Calu3 (cell line): ENCODE results near the gene HTR3B. TPM values are rescaled to one million over a fixed set of nuclear protein-coding genes. Genes with fewer than 3 reads are reported as not detected.

Source experiments
- total RNA-seq: library from RNA; stranded (reverse); gene quantifications from 2 replicates; pipeline ENCODE4 v1.2.3, GENCODE V29; 2022

Gene HTR3B
- total RNA-seq, 1 experiment from 2014 or later, result not detected

Other genes starting within 250 kb of the HTR3B start
- gene TMPRSS5, start 198.5 kb upstream of the HTR3B start, total RNA-seq, result 7.4 and 9.6 TPM in 2 replicates
- gene ZW10, start 131.1 kb upstream of the HTR3B start, total RNA-seq, result 15.3 and 15.9 TPM in 2 replicates
- gene CLDN25, start 125.0 kb upstream of the HTR3B start, total RNA-seq, result not detected in 2 replicates
- 20.0 and 22.8 TPM in 2 replicates for gene USP28, start 29.2 kb upstream of the HTR3B start, total RNA-seq
- 0.42 TPM in 1 of 2 replicates, not detected in the other for gene HTR3A, start 70.3 kb downstream of the HTR3B start, total RNA-seq
- gene ZBTB16, start 154.9 kb downstream of the HTR3B start, total RNA-seq, result not detected in 2 replicates